Lung (tissue), 12 donors: ENCODE results near the gene LPAR5. TPM values are rescaled to one million over a fixed set of nuclear protein-coding genes. Genes with fewer than 3 reads are reported as not detected.

Experiments
- ATAC-seq: fragments of 200-7000 bp; cut with Tn5 transposase; one replicate; pipeline ENCODE4 v1.9.1; 2020; ENCODE audit warnings: moderate number of reproducible peaks; ENCODE audit not compliant: insufficient read depth, low FRiP score
- DNase-seq, 3 donors: peaks; one replicate each; pipeline ENCODE4 v3.0.0-alpha.2; 2013 to 2017
- H3K27ac ChIP-seq, 2 donors: one replicate each; pipeline ENCODE4 v1.5.1; 2013; ENCODE audit warnings: mild to moderate bottlenecking in 2 of 2, moderate library complexity in 2 of 2, control low read depth in 1 of 2, inconsistent platforms in 1 of 2, low read depth in 1 of 2, low read length in 1 of 2
- H3K27me3 ChIP-seq, 3 donors: one replicate each; pipeline ENCODE4 v1.5.1; 2013; ENCODE audit warnings: low read length in 2 of 3; ENCODE audit not compliant: control insufficient read depth in 3 of 3, insufficient read depth in 3 of 3
- H3K36me3 ChIP-seq, 4 donors: one replicate each; pipeline ENCODE4 v1.5.1; 2013; ENCODE audit warnings: low read length in 4 of 4, mild to moderate bottlenecking in 1 of 4, moderate library complexity in 1 of 4; ENCODE audit not compliant: control insufficient read depth in 4 of 4, insufficient read depth in 4 of 4
- H3K4me1 ChIP-seq, 5 donors: one replicate each; pipeline ENCODE4 v1.5.1; 2013; ENCODE audit warnings: low read length in 5 of 5, mild to moderate bottlenecking in 2 of 5, moderate library complexity in 1 of 5; ENCODE audit not compliant: control insufficient read depth in 5 of 5, insufficient read depth in 5 of 5
- H3K4me3 ChIP-seq: one replicate; pipeline ENCODE4 v1.5.1; 2013; ENCODE audit warnings: mild to moderate bottlenecking, control low read depth, moderate library complexity
- H3K9ac ChIP-seq, 2 donors: one replicate each; pipeline ENCODE4 v1.5.1; 2013; ENCODE audit warnings: low read length in 2 of 2, control low read depth in 1 of 2; ENCODE audit not compliant: insufficient read depth in 1 of 2
- H3K9me3 ChIP-seq, 4 donors: one replicate each; pipeline ENCODE4 v1.5.1; 2013; ENCODE audit warnings: low read length in 3 of 4, mild to moderate bottlenecking in 1 of 4, moderate library complexity in 1 of 4; ENCODE audit not compliant: control insufficient read depth in 4 of 4, insufficient read depth in 3 of 4
- WGBS, 2 donors: extraction: QIAGEN DNeasy Blood & Tissue Kit; methylation state at CpG; one replicate each; pipeline ENCODE4 v1.1.7; 2013; 5-methylcytosine and 5-hydroxymethylcytosine counted together
- polyA plus RNA-seq, 2 donors: library from polyadenylated mRNA; stranded (reverse); fragments of 200-250 nt; gene quantifications; one replicate each; pipeline ENCODE4 v1.2.1, GENCODE V29; 2013
- total RNA-seq, 2 donors: library from RNA; depleted of rRNA in 1 of 2; stranded (reverse); fragments of >200 nt in 1 of 2; gene quantifications; one replicate each; pipeline ENCODE4 v1.2.1, GENCODE V29; 2014 to 2021
- TF ChIP-seq, protein P1 (sequence below): IDR thresholded peaks from 2 replicates; pipeline ENCODE4 v1.5.1; 2012; ENCODE audit warnings: mild to moderate bottlenecking; ENCODE audit errors: control extremely low read depth, extremely low read depth
- donor health status: control.
- donor health status: control.
- donor health status: Bipolar disorder and iron deficiency.
- donor health status: healthy.
- donor health status: DM: yes; HTN: yes; CAD: no.

Gene LPAR5
- total and polyA plus RNA-seq, 4 donors, result 0.51 to 2.8 (median 1.5) TPM

DNA sequence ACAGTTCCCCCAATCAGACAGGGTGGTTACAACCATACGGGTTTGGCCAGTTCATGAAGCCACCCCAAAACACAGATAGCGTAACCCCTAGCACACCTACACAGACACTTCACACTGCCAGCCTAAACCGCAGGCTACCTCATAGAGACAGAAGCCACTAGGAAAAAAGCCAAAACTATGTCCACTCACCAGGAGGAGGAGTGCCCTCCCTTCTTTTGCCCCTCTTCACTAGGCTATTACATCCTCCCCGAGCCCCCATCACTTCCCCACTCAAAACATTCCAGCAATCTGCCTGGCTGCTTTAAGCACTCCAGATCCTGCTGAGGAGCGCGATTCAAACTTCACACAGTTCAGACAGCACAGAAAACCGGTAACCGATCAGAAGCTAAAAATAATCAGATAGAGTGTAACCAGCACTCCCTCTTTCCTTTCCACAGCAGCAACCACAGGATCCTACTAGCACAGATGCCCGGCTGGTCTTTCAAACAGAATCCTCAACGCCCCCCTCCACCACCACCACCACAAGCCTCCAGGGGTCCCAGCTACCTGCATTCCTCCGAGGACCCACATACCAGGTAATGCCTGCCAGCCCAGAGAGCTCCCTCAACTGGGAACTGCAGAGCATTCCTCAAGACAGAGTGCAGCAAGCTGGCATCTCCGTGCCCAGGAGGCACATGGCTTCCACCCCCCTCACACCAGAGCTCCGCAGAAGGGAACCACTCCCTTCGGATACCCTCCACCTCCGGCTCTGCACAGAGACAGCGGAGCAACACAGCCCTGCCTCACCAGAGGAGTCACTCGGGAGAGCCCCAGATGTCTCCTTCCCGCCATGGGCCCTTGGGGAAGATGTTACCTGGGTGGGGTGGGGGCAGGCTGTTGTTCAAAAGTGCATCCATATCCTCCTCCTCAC, 30.1 kb downstream of the LPAR5 start:
- ATAC-seq (no peak), DNase-seq (peak in 2 of 3 donors; percentile 50 to 59)
- H3K27ac ChIP-seq, result peak overlapping the region; percentile 81 to 90
- 4 to 7% methylated on average over 17 to 18 of the region's 18 CpGs for WGBS, 2 donors
- H3K9ac ChIP-seq, result peak overlapping the region; percentile 1 to 37
- TF ChIP-seq, protein P1, sequence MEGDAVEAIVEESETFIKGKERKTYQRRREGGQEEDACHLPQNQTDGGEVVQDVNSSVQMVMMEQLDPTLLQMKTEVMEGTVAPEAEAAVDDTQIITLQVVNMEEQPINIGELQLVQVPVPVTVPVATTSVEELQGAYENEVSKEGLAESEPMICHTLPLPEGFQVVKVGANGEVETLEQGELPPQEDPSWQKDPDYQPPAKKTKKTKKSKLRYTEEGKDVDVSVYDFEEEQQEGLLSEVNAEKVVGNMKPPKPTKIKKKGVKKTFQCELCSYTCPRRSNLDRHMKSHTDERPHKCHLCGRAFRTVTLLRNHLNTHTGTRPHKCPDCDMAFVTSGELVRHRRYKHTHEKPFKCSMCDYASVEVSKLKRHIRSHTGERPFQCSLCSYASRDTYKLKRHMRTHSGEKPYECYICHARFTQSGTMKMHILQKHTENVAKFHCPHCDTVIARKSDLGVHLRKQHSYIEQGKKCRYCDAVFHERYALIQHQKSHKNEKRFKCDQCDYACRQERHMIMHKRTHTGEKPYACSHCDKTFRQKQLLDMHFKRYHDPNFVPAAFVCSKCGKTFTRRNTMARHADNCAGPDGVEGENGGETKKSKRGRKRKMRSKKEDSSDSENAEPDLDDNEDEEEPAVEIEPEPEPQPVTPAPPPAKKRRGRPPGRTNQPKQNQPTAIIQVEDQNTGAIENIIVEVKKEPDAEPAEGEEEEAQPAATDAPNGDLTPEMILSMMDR, result no peak
- H3K4me3 ChIP-seq, result peak overlapping the region; percentile 75
- no peaks in the 10 kb centered on the region for H3K27me3 ChIP-seq
- peaks cover 9 to 44% (median 19%) of the 10 kb centered on the region in 5 donors for H3K4me1 ChIP-seq
- peaks cover 0 to 3% (median 0%) of the 10 kb centered on the region in 4 donors for H3K9me3 ChIP-seq
- H3K36me3 ChIP-seq, result peaks cover 15 to 29% (median 18%) of the 10 kb centered on the region in 4 donors

DNA sequence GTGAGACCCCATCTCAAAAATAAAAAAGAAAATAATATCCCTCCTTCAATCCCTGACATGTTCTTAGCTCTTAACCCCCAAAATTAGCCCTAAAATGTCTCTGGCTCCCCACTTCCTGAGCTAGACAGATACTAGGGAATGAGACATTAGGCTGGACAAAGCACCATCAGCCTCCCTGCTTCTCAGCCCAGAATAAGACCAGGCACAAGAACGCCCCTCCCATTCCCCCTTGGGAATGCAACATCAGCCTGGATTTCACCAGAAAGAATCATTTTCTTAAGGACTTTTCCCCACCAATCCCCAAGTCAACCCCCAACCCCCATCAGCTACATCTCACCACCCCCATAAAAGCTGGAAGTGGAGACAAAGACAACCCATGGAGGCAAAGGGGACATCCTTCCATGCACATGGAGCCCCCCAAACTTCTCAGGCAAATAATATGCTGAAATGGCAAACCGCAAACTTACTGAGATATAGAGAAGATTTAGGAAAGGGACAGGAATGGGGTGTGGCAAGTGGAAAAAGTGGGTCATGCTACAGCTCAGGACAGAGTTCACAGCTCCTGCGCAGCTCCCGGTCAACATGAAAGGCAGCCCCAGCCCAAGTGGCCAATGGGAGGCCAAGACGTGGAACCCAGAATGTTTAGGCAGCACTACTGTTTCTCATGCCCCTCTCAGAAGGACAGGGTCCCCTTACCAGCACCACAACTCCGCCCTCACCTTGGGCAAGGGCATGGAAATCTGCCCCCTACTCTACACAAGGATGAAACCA, 31.3 kb downstream of the LPAR5 start:
- Histone ChIP-seq H3K4me3 (no peak overlapping the region), H3K4me1 (peaks cover 11 to 44% (median 19%) of the 10 kb centered on the region in 5 donors), H3K9me3 (peaks cover 0 to 3% (median 0%) of the 10 kb centered on the region in 4 donors), H3K27ac (peak overlapping the region in 1 of 2 donors; percentile 49), H3K36me3 (peaks cover 27 to 41% (median 30%) of the 10 kb centered on the region in 4 donors), H3K9ac (peak overlapping the region in 1 of 2 donors; percentile 24), H3K27me3 (no peaks in the 10 kb centered on the region)
- DNase-seq, result no peak
- 58 to 75% methylated on average over 6 of the region's 6 CpGs for WGBS, 2 donors
- TF ChIP-seq, protein P1, result no peak
- no peak for ATAC-seq

DNA sequence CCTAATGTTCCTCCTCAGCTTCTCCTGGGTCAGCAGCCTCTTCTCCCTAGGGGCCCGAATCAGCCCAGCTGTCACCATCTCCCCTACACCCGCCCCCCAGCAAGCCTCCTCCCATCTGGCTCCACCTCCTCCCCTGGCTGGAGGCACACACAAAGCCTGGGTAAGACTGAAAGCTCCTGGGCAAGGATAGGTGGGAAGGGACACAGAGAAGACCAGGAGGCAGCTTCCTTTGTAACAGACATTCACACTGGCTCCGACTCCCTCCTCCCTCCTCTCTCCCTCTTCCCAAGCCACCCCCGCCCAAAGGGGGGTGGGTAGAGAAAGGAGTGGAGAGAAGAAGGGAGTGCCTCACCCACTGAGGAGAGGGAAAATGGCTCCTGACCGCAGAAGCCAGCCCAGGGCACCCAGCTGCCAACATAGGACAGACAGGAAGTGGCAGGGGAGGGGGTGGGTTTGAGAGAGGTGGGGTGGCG, 32.6 kb downstream of the LPAR5 start:
- DNase-seq, result peak in 1 of 3 donors; percentile 46
- Histone ChIP-seq H3K27me3 (no peaks in the 10 kb centered on the region), H3K4me3 (no peak overlapping the region), H3K36me3 (peaks cover 36 to 42% (median 39%) of the 10 kb centered on the region in 4 donors), H3K9ac (no peak overlapping the region), H3K9me3 (no peaks in the 10 kb centered on the region), H3K27ac (peak overlapping the region in 1 of 2 donors; percentile 32), H3K4me1 (peaks cover 11 to 42% (median 19%) of the 10 kb centered on the region in 5 donors)
- TF ChIP-seq, protein P1, result no peak
- WGBS, 2 donors, result 10 to 12% methylated on average over 6 of the region's 6 CpGs
- no peak for ATAC-seq
